ENCODE results near the gene DCAF10. TPM values are rescaled to one million over a fixed set of nuclear protein-coding genes. Genes with fewer than 3 reads are reported as not detected.
A peak's percentile ranks its signal among the peaks of the same experiment; 100 is the strongest.

The DCAF10 gene
- total RNA-seq, 1 experiment from 2014 or later, result 34.8 TPM

GRCh38 chr9:37784291-37784615, 16.3 kb upstream of the DCAF10 start:
- no peaks in the 10 kb centered on the region for H3K9me3 ChIP-seq (ENCODE audit: low read length)
- peak overlapping the region; percentile 35 for H3K27ac ChIP-seq (ENCODE audit: low read length)
- H3K4me2 ChIP-seq (ENCODE audit: low read depth, low read length, poor library complexity, severe bottlenecking), result peak overlapping the region; percentile 99
- no peaks in the 10 kb centered on the region for H3K9me2 ChIP-seq (replicated peaks; ENCODE audit: insufficient read depth, low read length)
- H2AFZ ChIP-seq (ENCODE audit: low read length), result no peak overlapping the region
- no peak for DNase-seq
- H3K79me2 ChIP-seq (ENCODE audit: low read length), result peaks cover 59% of the 10 kb centered on the region
- H4K20me1 ChIP-seq (ENCODE audit: insufficient read depth, low read depth, low read length), result peaks cover 19% of the 10 kb centered on the region
- peaks cover 42% of the 10 kb centered on the region for H3K36me3 ChIP-seq (ENCODE audit: insufficient read depth, low read length)
- H3K4me3 ChIP-seq (ENCODE audit: low read length), result peak overlapping the region; percentile 94
- no peaks in the 10 kb centered on the region for H3K27me3 ChIP-seq (ENCODE audit: low read length)
- H3K4me1 ChIP-seq (ENCODE audit: low read length), result peaks cover 30% of the 10 kb centered on the region
- peak overlapping the region; percentile 94 for H3K9ac ChIP-seq (ENCODE audit: low read length)

GRCh38 chr9:37784616-37785483, 15.7 kb upstream of the DCAF10 start, which contains the start of gene EXOSC3:
Gene EXOSC3 (minus strand): TSS chr9:37785064. CDS start chr9:37785044, 20 bp downstream.
- H3K4me2 ChIP-seq (ENCODE audit: low read depth, low read length, poor library complexity, severe bottlenecking), result peak within 1 kb of the TSS; percentile 99
- H3K27me3 ChIP-seq (ENCODE audit: low read length), result no peaks in the 10 kb centered on the region
- no peaks in the 10 kb centered on the region for H3K9me3 ChIP-seq (ENCODE audit: low read length)
- H3K79me2 ChIP-seq (ENCODE audit: low read length), result peaks cover 53% of the 10 kb centered on the region
- peak; percentile 96 for DNase-seq
- no peaks in the 10 kb centered on the region for H3K9me2 ChIP-seq (replicated peaks; ENCODE audit: insufficient read depth, low read length)
- peak within 1 kb of the TSS; percentile 94 for H3K9ac ChIP-seq (ENCODE audit: low read length)
- peak within 1 kb of the TSS; percentile 94; the same call in 1 of the 2 replicates for H2AFZ ChIP-seq (ENCODE audit: low read length)
- peaks cover 36% of the 10 kb centered on the region for H3K36me3 ChIP-seq (ENCODE audit: insufficient read depth, low read length)
- H3K4me3 ChIP-seq (ENCODE audit: low read length), result peak within 1 kb of the TSS; percentile 94
- peaks cover 30% of the 10 kb centered on the region for H3K4me1 ChIP-seq (ENCODE audit: low read length)
- peak within 1 kb of the TSS; percentile 65 for H3K27ac ChIP-seq (ENCODE audit: low read length)
- H4K20me1 ChIP-seq (ENCODE audit: insufficient read depth, low read depth, low read length), result peaks cover 19% of the 10 kb centered on the region

GRCh38 chr9:37787059-37787458, 13.5 kb upstream of the DCAF10 start:
- Histone ChIP-seq H3K27me3 (ENCODE audit: low read length) (no peaks in the 10 kb centered on the region), H2AFZ (ENCODE audit: low read length) (no peak overlapping the region), H3K9ac (ENCODE audit: low read length) (no peak overlapping the region), H3K4me1 (ENCODE audit: low read length) (peaks cover 27% of the 10 kb centered on the region), H3K4me3 (ENCODE audit: low read length) (no peak overlapping the region), H3K36me3 (ENCODE audit: insufficient read depth, low read length) (peaks cover 14% of the 10 kb centered on the region), H3K9me2 (replicated peaks; ENCODE audit: insufficient read depth, low read length) (0 out of 2 replicates have a peak, but pooled peaks cover 3% of the 10 kb centered on the region), H3K27ac (ENCODE audit: low read length) (no peak overlapping the region), H3K79me2 (ENCODE audit: low read length) (peaks cover 32% of the 10 kb centered on the region), H3K9me3 (ENCODE audit: low read length) (no peaks in the 10 kb centered on the region), H3K4me2 (ENCODE audit: low read depth, low read length, poor library complexity, severe bottlenecking) (no peak overlapping the region), H4K20me1 (ENCODE audit: insufficient read depth, low read depth, low read length) (peaks cover 15% of the 10 kb centered on the region)
- no peak for DNase-seq

- Histone ChIP-seq H3K4me1 (ENCODE audit: low read length) (peaks cover 15% of the 10 kb centered on the region), H3K27me3 (ENCODE audit: low read length) (no peaks in the 10 kb centered on the region), H3K4me2 (ENCODE audit: low read depth, low read length, poor library complexity, severe bottlenecking) (no peak overlapping the region), H3K9me2 (replicated peaks; ENCODE audit: insufficient read depth, low read length) (0 out of 2 replicates have a peak, but pooled peaks cover 3% of the 10 kb centered on the region), H3K36me3 (ENCODE audit: insufficient read depth, low read length) (peaks cover 1% of the 10 kb centered on the region; the same call in 1 of the 2 replicates), H3K9me3 (ENCODE audit: low read length) (no peaks in the 10 kb centered on the region), H3K27ac (ENCODE audit: low read length) (no peak overlapping the region), H2AFZ (ENCODE audit: low read length) (no peak overlapping the region), H3K79me2 (ENCODE audit: low read length) (peaks cover 20% of the 10 kb centered on the region), H3K4me3 (ENCODE audit: low read length) (no peak overlapping the region), H3K9ac (ENCODE audit: low read length) (no peak overlapping the region), H4K20me1 (ENCODE audit: insufficient read depth, low read depth, low read length) (peaks cover 8% of the 10 kb centered on the region)
- no peak for DNase-seq
Measured at GRCh38 chr9:37788332-37788731, 12.3 kb upstream of the DCAF10 start.

GRCh38 chr9:37790096-37790495, 10.5 kb upstream of the DCAF10 start:
- DNase-seq, result no peak
- H3K27me3 ChIP-seq (ENCODE audit: low read length), result no peaks in the 10 kb centered on the region
- no peaks in the 10 kb centered on the region for H4K20me1 ChIP-seq (ENCODE audit: insufficient read depth, low read depth, low read length)
- H3K4me3 ChIP-seq (ENCODE audit: low read length), result no peak overlapping the region
- H2AFZ ChIP-seq (ENCODE audit: low read length), result no peak overlapping the region
- no peaks in the 10 kb centered on the region for H3K36me3 ChIP-seq (ENCODE audit: insufficient read depth, low read length)
- H3K79me2 ChIP-seq (ENCODE audit: low read length), result peaks cover 2% of the 10 kb centered on the region; the same call in 1 of the 2 replicates
- no peak overlapping the region for H3K4me2 ChIP-seq (ENCODE audit: low read depth, low read length, poor library complexity, severe bottlenecking)
- H3K9me2 ChIP-seq (replicated peaks; ENCODE audit: insufficient read depth, low read length), result 0 out of 2 replicates have a peak, but pooled peaks cover 3% of the 10 kb centered on the region
- H3K9ac ChIP-seq (ENCODE audit: low read length), result no peak overlapping the region
- peaks cover 5% of the 10 kb centered on the region for H3K4me1 ChIP-seq (ENCODE audit: low read length)
- no peaks in the 10 kb centered on the region for H3K9me3 ChIP-seq (ENCODE audit: low read length)
- no peak overlapping the region for H3K27ac ChIP-seq (ENCODE audit: low read length)

GRCh38 chr9:37792122-37792521, 8.5 kb upstream of the DCAF10 start:
- no peak for DNase-seq
- Histone ChIP-seq H3K4me2 (ENCODE audit: low read depth, low read length, poor library complexity, severe bottlenecking) (no peak overlapping the region), H4K20me1 (ENCODE audit: insufficient read depth, low read depth, low read length) (no peaks in the 10 kb centered on the region), H3K27me3 (ENCODE audit: low read length) (no peaks in the 10 kb centered on the region), H3K4me1 (ENCODE audit: low read length) (no peaks in the 10 kb centered on the region), H3K9ac (ENCODE audit: low read length) (no peak overlapping the region), H3K9me2 (replicated peaks; ENCODE audit: insufficient read depth, low read length) (0 out of 2 replicates have a peak, but pooled peaks cover 3% of the 10 kb centered on the region), H3K27ac (ENCODE audit: low read length) (no peak overlapping the region), H3K36me3 (ENCODE audit: insufficient read depth, low read length) (no peaks in the 10 kb centered on the region), H3K79me2 (ENCODE audit: low read length) (no peaks in the 10 kb centered on the region), H3K4me3 (ENCODE audit: low read length) (no peak overlapping the region), H3K9me3 (ENCODE audit: low read length) (no peaks in the 10 kb centered on the region), H2AFZ (ENCODE audit: low read length) (no peak overlapping the region)

- Histone ChIP-seq H3K4me3 (ENCODE audit: low read length) (no peak overlapping the region), H3K27me3 (ENCODE audit: low read length) (no peaks in the 10 kb centered on the region), H3K9me2 (replicated peaks; ENCODE audit: insufficient read depth, low read length) (0 out of 2 replicates have a peak, but pooled peaks cover 3% of the 10 kb centered on the region), H3K4me1 (ENCODE audit: low read length) (peaks cover 12% of the 10 kb centered on the region), H4K20me1 (ENCODE audit: insufficient read depth, low read depth, low read length) (no peaks in the 10 kb centered on the region; the same call in 1 of the 2 replicates), H3K4me2 (ENCODE audit: low read depth, low read length, poor library complexity, severe bottlenecking) (no peak overlapping the region), H3K79me2 (ENCODE audit: low read length) (peaks cover 5% of the 10 kb centered on the region), H2AFZ (ENCODE audit: low read length) (no peak overlapping the region), H3K36me3 (ENCODE audit: insufficient read depth, low read length) (no peaks in the 10 kb centered on the region), H3K9ac (ENCODE audit: low read length) (no peak overlapping the region), H3K27ac (ENCODE audit: low read length) (no peak overlapping the region), H3K9me3 (ENCODE audit: low read length) (no peaks in the 10 kb centered on the region)
- no peak for DNase-seq
Measured at GRCh38 chr9:37796232-37796631, 4.4 kb upstream of the DCAF10 start.

GRCh38 chr9:37798677-37799076, 1.9 kb upstream of the DCAF10 start:
- peaks cover 30% of the 10 kb centered on the region for H3K79me2 ChIP-seq (ENCODE audit: low read length)
- H3K9me2 ChIP-seq (replicated peaks; ENCODE audit: insufficient read depth, low read length), result no peaks in the 10 kb centered on the region
- H3K9me3 ChIP-seq (ENCODE audit: low read length), result no peaks in the 10 kb centered on the region
- H3K4me3 ChIP-seq (ENCODE audit: low read length), result no peak overlapping the region
- no peak overlapping the region for H3K27ac ChIP-seq (ENCODE audit: low read length)
- no peaks in the 10 kb centered on the region for H3K27me3 ChIP-seq (ENCODE audit: low read length)
- no peak for DNase-seq
- H2AFZ ChIP-seq (ENCODE audit: low read length), result no peak overlapping the region
- peaks cover 5% of the 10 kb centered on the region; the same call in 1 of the 2 replicates for H4K20me1 ChIP-seq (ENCODE audit: insufficient read depth, low read depth, low read length)
- H3K4me2 ChIP-seq (ENCODE audit: low read depth, low read length, poor library complexity, severe bottlenecking), result no peak overlapping the region
- H3K9ac ChIP-seq (ENCODE audit: low read length), result no peak overlapping the region
- 0 out of 2 replicates have a peak, but pooled peaks cover 3% of the 10 kb centered on the region for H3K36me3 ChIP-seq (ENCODE audit: insufficient read depth, low read length)
- peaks cover 26% of the 10 kb centered on the region for H3K4me1 ChIP-seq (ENCODE audit: low read length)
